Spinal cord (tissue), 10 donors: ENCODE data around the gene BAHD1. TPM values are rescaled to one million over a fixed set of nuclear protein-coding genes. Genes with fewer than 3 reads are reported as not detected.

Experiments used
- DNase-seq, 6 donors: peaks; one replicate each; pipeline versions ENCODE4 v3.0.0 to v3.0.0-alpha.2; 2013 to 2015; ENCODE audit warnings: low spot score in 6 of 6, low read depth in 4 of 6
- H3K27ac ChIP-seq: one replicate; pipeline ENCODE4 v1.5.1; 2013; ENCODE audit warnings: low read depth, low read length, control low read depth
- H3K27me3 ChIP-seq: one replicate; pipeline ENCODE4 v1.6.1; 2013; ENCODE audit warnings: low read length; ENCODE audit not compliant: control insufficient read depth, insufficient read depth
- H3K36me3 ChIP-seq: one replicate; pipeline ENCODE4 v1.6.1; 2013; ENCODE audit warnings: low read length; ENCODE audit not compliant: control insufficient read depth, insufficient read depth
- H3K4me1 ChIP-seq: one replicate; pipeline ENCODE4 v1.6.1; 2013; ENCODE audit warnings: low read length; ENCODE audit not compliant: control insufficient read depth, insufficient read depth
- H3K4me3 ChIP-seq: one replicate; pipeline ENCODE4 v1.5.1; 2013; ENCODE audit warnings: low read depth, low read length, control low read depth
- H3K9me3 ChIP-seq: one replicate; pipeline ENCODE4 v1.6.1; 2013; ENCODE audit warnings: low read length; ENCODE audit not compliant: control insufficient read depth, insufficient read depth
- WGBS: methylation state at CpG from one replicate; pipeline ENCODE4 v1.1.5; 2013; ENCODE audit warnings: missing lambda C conversion rate; ENCODE audit not compliant: insufficient coverage; 5-methylcytosine and 5-hydroxymethylcytosine counted together
- polyA plus RNA-seq, 2 donors: library from polyadenylated mRNA; unstranded; fragments of 120-200 nt; gene quantifications; one replicate each; pipeline ENCODE4 v1.2.1, GENCODE V29; 2013; ENCODE audit not compliant: insufficient read length in 2 of 2
- total RNA-seq, 2 donors: library from RNA; depleted of rRNA in 1 of 2; stranded (reverse); fragments of 120-200 nt in 1 of 2; fragments of >200 nt in 1 of 2; gene quantifications; one replicate each; pipeline versions ENCODE4 v1.2.3 to v1.2.4, GENCODE V29; 2013 to 2014
- donor health status: healthy.

BAHD1 gene
- total and polyA plus RNA-seq, 4 donors: 6.2 to 25.3 (median 18.7) TPM

DNA sequence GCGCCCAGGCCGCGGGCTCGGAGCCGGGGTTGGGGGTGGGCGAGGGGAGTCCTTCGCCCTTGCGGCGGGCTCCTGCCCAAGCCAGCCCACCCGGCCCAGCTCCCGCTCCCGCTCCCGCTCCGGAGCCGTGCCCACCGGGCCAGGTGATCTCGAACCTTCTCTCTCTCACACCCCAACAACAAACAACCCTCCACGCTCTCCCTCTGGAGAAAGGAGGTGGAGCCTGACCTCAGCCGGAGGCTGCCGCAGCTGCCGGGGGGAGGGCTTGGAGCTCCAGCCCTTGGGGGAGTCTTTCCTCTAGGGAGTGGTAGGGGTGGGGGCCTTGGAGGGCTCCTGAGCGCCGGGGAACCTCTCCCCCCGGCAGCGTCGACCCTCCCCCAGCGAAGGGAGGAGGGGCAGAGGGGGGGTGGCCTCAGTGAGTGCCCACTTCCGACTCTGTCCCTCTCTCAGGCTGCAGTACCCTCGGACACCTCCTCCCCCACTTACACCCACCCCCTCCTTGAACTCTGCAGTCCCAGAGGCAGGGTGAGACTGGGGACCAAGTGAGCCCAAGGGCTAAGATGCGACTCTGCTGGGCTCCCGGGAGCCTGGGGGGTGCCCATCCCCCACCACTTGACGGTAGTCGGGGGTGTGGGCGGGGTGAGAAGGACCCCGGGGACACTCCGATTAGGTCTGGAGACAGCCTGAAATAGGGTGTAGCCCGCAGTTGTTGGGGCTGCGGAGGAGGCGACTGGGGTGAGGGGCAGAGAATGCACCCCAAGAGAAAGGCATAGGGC is 4.4 kb upstream of the BAHD1 start:
- no peak overlapping the region for H3K27ac ChIP-seq
- peak overlapping the region; percentile 41 for H3K4me3 ChIP-seq
- no peak for DNase-seq
- WGBS: 1% methylated on average over 14 of the region's 39 CpGs
- peaks cover 53% of the 10 kb centered on the region for H3K4me1 ChIP-seq
- H3K36me3 ChIP-seq: no peaks in the 10 kb centered on the region
- H3K9me3 ChIP-seq: no peaks in the 10 kb centered on the region
- H3K27me3 ChIP-seq: peaks cover 62% of the 10 kb centered on the region

DNA sequence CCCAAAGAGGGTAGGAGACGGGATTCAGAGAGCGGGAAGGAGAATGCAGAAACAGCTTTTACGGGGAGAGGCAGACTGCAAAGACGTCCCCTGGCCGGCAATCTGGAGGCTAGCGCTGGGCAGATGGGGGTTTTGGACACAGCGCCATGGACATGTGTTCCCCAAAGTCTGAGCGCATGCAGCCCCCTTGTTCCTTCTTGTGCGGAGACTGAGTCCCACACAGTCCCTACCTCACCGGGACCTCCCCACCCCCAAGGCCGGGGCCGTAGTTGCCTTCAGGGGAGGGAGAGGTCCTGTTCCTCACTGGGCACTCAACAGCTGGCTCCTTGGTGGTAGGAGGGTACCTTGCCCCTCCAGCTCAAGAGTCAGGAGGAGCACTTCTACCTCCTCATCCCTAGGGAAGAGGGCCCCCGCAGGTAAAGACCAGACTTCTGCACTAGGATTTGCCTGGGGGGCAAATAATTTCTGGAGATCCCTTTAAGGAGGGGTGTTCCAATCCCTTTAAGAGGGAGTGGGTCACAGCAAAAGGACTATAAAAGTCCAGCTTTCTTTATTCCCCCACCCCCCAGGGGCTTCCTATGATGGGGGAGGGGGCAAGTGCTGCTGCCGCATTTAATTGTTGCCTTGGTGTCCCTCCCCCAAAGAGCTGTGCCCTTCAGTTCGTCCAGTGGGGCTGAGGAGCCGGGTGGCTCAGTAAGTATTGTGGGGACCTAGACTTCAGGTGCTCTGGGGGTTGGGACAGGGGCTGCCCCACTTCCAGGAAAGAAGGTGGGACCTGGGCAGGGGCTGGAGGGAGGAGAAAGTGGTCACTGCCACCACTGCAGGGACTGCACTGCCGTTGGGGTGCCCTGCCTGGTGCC is 3.6 kb upstream of the BAHD1 start:
- H3K27ac ChIP-seq: no peak overlapping the region
- peaks cover 53% of the 10 kb centered on the region for H3K4me1 ChIP-seq
- H3K36me3 ChIP-seq: no peaks in the 10 kb centered on the region
- peaks cover 62% of the 10 kb centered on the region for H3K27me3 ChIP-seq
- DNase-seq: peak in 1 of 6 donors; percentile 33
- WGBS: 2% methylated on average over 10 of the region's 17 CpGs
- H3K4me3 ChIP-seq: peak overlapping the region; percentile 41
- H3K9me3 ChIP-seq: no peaks in the 10 kb centered on the region

DNA sequence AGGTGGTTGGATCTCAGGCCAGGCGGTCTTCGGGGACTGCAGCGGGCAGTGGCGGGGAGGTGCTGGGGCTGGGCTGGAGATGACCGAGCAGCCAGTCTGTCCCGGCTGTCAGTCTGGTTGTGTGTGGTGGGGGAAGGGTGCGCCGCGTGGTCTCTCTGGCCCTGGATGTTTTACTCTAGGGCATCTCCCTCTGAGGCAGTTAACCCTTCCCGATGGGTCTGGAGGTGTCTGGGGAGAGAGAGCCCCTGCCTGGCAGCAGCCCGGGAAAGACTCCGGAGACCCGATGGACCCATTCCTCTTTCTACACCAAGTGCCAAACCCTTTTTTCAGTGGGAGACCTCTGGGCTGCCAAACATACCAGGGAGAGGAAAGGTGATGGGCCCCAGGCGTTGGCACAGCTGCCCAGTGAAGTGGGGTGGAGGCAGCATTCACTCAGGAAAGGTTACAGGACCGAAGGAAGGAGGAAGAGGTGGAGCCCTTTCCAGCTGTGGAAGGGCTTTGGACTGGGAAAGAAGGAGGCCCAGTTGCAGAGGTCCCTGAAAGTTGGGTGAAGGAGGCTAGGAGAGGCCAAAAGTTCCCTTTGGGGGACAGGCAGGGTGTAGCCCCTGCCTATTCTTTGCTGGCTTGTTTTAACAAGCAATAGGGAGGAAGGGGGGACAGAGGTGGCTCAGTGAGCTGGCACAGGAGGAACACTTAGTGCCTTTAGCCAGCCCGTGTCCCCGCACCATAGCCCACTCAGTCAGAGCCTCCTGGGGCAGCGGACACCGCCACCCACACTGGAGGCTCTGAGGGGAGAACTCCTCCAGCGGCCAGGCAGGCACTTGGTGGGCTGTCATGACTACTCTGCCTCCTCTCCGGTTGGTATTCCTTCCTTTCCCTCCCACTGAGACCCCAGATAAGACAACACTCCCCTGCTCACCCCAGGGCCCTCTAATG is 2.7 kb upstream of the BAHD1 start:
- WGBS: 27% methylated on average over 18 of the region's 21 CpGs
- no peak overlapping the region for H3K4me3 ChIP-seq
- H3K9me3 ChIP-seq: no peaks in the 10 kb centered on the region
- no peak overlapping the region for H3K27ac ChIP-seq
- H3K27me3 ChIP-seq: peaks cover 62% of the 10 kb centered on the region
- H3K36me3 ChIP-seq: no peaks in the 10 kb centered on the region
- peaks cover 60% of the 10 kb centered on the region for H3K4me1 ChIP-seq
- DNase-seq: no peak

DNA sequence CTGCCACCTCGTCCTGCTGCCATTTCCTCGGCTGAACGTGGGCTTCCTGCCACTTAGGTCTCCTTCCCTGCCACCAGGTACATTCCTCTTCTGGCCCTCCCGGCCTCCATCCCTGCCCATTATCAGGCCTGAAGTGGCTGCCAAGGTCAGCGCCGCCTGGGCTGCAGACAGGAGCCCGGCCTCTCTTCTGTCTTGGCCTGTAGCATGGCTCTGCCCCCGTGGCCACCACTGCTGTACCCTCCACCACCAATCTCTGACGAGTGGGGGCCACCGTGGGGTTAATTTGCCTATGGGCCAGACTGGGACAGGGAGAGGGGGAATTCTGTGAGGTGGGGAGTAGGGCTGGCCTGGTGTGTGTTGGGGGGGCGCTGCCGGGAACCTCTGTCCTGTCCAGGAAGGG is 2.0 kb upstream of the BAHD1 start:
- H3K27me3 ChIP-seq: peaks cover 62% of the 10 kb centered on the region
- no peak for DNase-seq
- H3K4me3 ChIP-seq: no peak overlapping the region
- WGBS: 64% methylated on average over 9 of the region's 12 CpGs
- no peaks in the 10 kb centered on the region for H3K36me3 ChIP-seq
- H3K9me3 ChIP-seq: no peaks in the 10 kb centered on the region
- H3K27ac ChIP-seq: no peak overlapping the region
- peaks cover 65% of the 10 kb centered on the region for H3K4me1 ChIP-seq

DNA sequence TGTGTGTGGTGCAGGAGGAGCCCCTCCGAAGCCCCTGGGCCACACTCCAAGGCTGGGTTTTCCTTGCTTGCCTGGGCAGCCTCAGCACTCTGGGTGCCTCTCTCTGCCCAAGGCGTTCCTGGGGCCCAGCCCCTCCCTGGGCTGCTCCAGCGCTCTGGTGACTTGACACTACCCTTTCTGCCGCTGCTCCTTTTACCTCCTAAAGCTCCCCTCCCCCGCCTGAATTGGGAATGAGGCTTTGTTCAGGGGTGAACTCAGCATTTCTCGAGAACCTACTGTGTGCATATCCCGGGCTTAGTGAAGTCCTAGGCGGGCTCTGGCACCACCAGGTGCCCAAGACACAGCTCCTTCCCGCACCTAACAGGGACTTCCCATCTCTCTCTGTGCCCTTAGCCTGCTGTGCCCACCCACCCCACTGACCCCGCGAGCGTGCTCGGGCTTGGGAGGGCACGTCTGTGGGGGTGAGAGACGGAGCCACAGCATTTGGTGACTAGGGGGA is 1.2 kb upstream of the BAHD1 start:
- H3K27me3 ChIP-seq: peaks cover 59% of the 10 kb centered on the region

DNA sequence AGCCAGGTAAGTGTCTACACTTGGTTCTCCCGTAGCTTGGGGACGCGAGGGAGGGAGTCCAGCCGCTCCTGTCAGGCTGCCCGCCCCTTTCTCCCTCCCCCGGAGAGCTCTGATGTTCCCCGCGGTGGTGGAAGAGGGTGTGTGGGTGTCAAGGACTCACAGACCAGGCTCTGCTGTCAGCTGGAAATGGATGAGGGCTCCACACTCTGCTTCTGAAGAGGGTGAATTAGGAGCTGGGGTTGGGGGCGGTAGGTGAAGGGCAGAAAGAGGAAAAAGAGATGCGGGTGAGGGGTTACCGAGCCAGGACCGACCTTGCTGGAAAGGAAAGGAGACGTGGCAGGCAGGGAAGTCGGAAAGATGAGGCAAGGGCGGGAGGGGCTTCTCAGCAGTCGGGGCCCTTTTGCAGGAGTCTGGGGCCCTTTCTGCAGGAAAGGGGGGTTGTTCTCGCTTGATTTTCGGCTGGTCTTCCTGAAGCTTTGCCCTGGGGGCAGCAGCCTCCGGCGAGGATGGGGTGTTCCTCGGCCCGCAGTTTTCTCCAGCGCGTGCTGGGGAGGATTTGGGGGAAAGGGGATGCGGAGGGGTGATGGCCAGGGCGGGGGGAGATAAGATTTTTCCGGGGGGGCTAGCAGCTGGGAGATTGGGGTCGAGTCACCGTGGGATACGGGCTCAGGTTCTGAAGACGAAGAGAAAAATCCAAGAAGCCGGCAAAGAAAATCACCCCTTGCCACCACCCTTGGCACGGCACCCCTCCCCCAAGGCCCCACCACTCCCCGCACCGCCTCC is 602 bp upstream of the BAHD1 start:
- DNase-seq: peak in 2 of 6 donors; percentile 35 to 38
- Histone ChIP-seq H3K4me1 (peaks cover 64% of the 10 kb centered on the region), H3K4me3 (peak overlapping the region; percentile 56), H3K36me3 (no peaks in the 10 kb centered on the region), H3K9me3 (no peaks in the 10 kb centered on the region), H3K27me3 (peaks cover 52% of the 10 kb centered on the region), H3K27ac (no peak overlapping the region)
- under 1% methylated on average over 25 of the region's 35 CpGs for WGBS

More for the DNA sequence above, 1.2 kb upstream of the BAHD1 start:
- peak in 1 of 6 donors; percentile 31 for DNase-seq
- H3K4me1 ChIP-seq: peaks cover 65% of the 10 kb centered on the region
- no peaks in the 10 kb centered on the region for H3K36me3 ChIP-seq
- no peak overlapping the region for H3K27ac ChIP-seq
- H3K9me3 ChIP-seq: no peaks in the 10 kb centered on the region
- peak overlapping the region; percentile 56 for H3K4me3 ChIP-seq
- 9% methylated on average over 8 of the region's 15 CpGs for WGBS

DNA sequence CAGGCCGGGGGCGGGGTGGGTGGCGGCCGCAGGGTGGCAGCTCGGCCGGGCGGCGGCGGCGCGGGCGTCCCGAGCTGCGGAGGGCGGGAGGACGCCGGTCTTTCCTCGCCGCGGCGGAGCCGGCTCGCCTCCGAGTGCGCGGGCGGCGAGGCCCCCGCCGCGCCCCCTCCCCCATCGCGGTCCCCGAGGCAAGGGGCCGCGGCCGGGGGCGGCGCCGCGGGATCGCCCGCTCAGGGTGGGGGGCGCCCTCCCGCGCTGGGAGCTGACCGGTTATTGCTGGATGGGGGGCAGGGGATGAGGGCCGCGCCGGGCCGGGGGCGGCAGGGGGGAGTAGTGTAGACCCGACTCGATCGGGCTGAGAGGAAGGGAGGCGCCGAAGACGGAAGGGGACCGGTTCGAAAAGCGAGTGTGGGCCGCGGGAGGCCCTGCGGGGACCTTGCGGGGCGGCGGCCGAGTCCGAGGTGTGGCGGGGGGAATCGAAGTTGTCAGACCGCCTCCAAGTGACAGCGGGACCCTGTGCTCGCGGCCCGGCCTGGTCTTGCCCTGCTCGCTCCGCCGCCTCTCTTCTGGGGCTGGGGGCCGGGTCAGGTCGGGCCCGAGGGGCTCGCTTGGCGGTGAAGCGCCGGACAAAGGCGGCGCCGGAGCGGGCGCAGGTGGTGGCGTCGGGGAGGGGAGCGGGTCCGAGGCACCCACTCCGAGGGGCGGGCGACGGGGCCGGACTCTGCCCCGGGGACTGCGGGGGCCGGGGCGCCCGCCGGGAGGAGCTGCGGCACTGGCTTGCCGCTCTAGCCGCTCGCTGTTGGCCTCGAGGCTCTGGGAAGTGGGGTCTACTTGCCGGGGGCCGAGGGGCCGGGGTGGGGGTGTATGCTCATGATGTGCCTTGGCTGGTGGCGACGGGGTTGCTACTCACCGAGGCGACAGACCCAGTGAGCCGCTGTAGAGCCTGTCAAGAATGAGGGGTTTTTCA is 1.1 kb downstream of the BAHD1 start:
- WGBS: under 1% methylated on average over 118 of the region's 119 CpGs
- Histone ChIP-seq H3K36me3 (no peaks in the 10 kb centered on the region), H3K27me3 (peaks cover 35% of the 10 kb centered on the region), H3K4me3 (peak overlapping the region; percentile 57), H3K4me1 (peaks cover 58% of the 10 kb centered on the region), H3K9me3 (no peaks in the 10 kb centered on the region), H3K27ac (no peak overlapping the region)
- DNase-seq: peak in 2 of 6 donors; percentile 38 to 40

DNA sequence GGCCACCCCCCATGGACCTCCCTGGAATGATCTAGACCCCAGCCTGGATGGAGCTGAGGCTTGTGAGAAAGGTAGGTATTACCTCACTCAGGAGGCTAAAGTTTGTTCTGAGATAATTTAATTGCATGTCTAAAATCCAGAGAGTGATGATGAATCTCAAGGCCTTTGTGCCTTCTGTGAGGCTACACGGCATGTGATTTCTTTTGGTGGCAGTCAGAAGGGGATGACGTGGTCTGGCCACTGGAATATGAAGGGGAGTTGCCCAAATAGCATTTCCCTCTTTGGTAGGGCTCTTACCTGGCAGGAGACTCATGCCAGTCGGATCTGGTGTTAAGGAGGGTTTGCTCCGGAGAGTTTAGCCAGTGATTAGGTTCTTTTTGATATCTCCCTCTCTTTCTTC is 2.5 kb downstream of the BAHD1 start:
- H3K27ac ChIP-seq: no peak overlapping the region
- no peaks in the 10 kb centered on the region for H3K36me3 ChIP-seq
- 87% methylated on average over 4 of the region's 4 CpGs for WGBS
- DNase-seq: no peak
- no peaks in the 10 kb centered on the region for H3K9me3 ChIP-seq
- H3K27me3 ChIP-seq: peaks cover 21% of the 10 kb centered on the region
- H3K4me1 ChIP-seq: peaks cover 45% of the 10 kb centered on the region
- no peak overlapping the region for H3K4me3 ChIP-seq
